HG03196 (cell line): Measurements from ENCODE around the gene RAPGEF4.
A peak's percentile ranks its signal among the peaks of the same experiment; 100 is the strongest.

Experiments
- ATAC-seq: cut with Tn5 transposase; IDR thresholded peaks from one replicate; pipeline ENCODE4 v1.9.1; 2021; ENCODE audit not compliant: unreplicated experiment

Gene RAPGEF4

DNA sequence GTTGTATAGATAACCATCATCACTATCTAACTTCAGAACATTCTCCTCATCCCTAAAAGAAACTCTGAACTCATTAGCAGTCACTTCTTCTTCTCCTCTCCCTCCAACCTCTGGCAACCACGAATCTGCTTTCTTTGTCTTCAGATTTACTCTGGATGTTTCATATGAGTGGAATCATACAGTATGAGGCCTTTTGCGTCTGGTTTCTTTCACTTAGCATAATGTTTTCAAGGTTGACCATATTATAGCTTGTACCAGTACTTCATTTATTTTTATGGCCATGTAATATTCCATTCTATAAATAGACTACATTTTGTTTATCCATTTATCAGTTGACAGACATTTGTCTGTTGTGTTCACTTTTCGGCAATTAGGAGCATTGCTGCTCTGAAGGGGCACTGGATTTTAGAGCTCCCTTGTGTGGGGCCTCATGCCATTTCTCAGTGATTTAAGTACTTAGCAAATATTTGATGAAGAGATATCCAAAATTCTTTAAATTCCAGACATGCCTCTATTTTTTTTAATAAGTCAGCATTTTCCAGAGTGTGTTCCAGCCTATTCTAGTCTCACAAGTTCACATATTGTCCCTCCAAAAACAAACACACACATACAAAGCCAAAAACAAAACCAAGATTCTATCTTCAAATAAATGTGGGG is 317.5 kb downstream of the RAPGEF4 start:
- ATAC-seq = no peak

DNA sequence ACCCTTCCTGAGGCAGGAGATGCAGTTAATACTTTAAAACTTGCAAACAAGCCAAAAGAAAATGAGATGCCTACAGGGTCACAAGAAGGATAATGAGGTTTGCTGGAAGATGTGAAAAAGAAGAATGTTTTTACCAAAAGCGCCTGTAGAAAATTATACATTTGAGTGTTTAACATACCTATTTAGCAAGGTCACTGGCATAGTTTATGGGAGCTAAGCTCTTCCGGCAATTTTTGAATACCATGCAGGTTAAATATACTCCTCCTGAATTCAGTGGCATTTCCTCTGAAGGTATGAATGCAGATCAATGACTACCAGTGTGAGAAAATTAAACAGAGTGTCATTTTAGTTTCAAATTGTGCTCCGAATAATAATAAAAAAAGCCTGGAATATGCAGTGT is 318.8 kb downstream of the RAPGEF4 start:
- no peak for ATAC-seq

DNA sequence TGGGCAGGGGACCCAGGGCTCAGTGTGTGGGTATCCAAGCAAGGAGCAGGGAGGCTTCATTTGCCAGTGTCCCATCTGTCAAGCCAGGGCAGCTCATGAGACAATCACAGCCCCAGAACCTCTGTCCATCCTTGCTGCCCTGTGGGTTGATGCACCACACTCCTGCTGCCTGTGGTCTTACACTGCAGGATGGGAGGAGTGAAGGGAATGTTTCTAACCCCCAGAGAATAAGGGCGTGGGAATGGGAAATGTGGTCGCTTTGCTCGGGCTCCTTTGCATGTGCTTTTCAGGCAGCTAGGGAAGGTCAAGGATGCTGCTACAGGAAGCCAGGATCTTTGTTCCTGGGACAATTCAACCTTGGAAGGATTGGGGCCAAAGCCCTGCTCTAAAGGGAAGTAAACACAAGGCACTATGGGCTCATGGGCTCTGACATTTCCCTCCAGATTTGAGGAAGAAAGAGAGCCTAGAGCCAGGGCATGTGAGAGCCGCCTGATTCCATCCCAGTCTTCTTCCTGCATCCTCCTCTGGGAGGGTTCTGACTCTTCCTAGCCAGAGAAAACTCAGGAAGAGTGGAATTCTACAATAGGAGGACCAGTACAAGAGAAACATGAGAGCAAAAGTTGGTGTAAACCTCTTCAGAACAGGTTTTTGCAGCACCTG is 321.2 kb downstream of the RAPGEF4 start:
- no peak for ATAC-seq

DNA sequence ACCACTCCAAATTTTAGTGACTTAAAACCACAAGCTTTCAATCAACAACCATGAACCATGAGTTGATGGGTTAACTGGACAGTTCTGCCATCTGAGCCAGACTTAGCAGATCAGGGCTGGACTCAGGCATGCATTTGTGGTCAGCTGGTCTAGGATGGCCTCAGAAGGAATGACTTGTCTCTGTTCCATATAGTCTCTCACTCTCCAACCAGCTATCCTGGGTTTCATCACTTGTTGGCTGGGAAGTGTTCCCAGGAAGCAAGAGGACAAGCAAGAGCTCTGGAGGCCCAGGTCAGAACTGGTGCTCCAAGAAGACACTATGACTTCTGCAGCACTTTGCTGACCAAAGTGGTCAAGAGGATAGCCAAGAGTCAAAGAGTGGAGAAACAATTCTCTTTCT is 322.5 kb downstream of the RAPGEF4 start:
- ATAC-seq = no peak

DNA sequence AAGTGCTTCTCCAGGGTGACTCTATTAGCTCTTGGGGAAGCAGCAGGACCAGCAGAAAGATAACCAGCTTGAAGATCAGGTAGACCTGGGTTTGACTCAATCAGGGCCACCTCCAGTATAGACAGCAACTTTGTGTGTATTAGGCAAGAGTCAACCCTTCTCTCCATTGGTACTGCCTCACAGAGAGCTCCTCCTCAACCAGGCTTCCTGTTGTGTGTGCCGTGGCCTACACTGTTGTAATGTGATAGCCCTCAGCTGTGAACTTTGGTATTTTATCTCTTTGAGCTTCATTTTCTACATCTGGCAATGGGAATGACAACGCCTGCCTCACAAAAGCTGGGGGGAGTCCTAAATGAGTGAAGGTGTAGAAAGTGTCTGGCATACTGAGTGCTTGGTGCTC is 323.0 kb downstream of the RAPGEF4 start:
- no peak for ATAC-seq

DNA sequence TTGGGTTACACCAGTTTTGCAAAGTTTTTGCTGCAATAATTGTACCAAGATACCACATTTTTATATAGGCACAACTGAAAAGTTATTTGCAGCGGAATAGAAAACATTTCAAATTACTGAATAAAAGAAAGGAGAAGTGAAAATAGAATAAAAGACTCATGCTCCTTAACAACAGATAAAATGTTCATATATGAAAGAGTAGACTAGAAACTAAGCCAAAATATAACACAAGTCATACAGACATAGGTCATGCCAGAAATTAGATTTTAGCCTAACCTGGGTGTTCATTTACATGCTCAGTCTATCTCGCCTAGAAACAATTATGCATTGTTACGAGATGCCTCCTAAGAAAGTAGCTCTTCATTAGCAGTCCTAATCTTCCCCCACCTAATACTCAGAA is 323.6 kb downstream of the RAPGEF4 start:
- ATAC-seq = no peak

DNA sequence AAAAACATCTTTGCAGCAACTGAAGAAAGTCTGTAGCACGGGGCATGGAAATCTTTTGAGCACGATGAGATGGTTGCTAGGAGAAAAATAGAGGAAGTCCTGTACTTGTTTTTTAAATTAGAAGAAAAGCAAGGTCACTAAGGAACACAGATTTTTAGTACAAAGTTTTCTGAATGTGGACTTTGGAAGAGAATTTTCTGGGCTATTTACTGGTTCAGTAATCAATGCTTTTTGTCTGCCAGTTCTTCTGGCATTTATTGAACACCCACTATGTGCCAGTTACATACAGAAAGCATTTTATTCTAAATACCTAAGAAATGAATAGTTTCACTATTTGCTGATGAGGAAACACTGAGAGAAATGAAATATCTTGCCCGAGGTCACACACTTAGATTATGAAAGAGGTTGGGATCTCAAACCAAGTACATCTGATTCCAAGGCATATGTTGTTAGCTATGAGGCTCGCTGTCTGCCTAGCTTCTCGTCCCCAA is 324.4 kb downstream of the RAPGEF4 start:
- no peak for ATAC-seq

DNA sequence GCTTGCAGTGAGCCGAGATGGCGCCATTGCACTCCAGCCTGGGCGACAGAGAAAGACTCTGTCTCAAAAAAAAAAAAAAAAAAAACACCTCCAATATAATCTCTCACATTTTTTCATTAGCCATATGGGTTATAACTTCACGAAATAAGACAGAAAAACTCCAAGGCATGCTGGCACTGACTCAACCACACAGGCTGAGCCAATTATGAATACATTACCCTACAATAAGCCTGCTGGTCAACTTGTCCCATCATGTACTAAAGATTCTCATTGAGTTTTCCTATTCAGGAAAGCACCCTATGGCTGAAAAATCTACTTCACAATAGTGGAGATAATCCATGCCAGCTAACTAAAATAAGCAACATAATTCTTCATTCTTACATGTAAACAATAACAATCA is 327.2 kb downstream of the RAPGEF4 start:
- no peak for ATAC-seq

DNA sequence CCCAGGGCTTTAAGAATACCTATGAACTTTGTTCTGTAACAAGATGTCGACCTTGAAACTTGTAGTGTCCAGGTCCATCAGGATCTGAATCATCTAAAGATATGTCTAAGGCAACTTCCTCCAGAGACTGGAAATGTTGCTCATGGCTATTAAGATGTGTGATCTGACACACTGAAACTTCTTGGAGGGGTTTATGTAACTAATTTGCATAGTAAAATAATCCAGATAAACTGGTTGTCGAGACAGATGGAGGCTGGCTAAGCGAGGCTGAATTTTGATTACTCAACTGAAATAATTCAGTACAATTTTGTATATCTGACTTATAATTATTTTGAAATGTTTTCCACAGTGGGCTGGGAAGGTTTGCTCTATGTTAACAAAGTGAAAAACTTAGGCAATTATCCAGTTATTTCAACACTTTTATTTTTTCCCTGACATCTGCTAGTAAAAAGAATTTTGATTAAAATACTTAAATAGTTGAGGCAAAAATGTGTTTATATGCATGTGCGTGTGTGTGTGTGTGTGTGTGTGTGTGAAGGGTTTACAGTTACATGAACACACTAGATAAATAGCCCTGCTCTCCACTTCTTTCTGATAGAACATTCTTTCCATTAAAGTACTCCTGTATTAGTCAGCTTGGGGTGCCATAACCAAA is 328.6 kb downstream of the RAPGEF4 start:
- no peak for ATAC-seq

DNA sequence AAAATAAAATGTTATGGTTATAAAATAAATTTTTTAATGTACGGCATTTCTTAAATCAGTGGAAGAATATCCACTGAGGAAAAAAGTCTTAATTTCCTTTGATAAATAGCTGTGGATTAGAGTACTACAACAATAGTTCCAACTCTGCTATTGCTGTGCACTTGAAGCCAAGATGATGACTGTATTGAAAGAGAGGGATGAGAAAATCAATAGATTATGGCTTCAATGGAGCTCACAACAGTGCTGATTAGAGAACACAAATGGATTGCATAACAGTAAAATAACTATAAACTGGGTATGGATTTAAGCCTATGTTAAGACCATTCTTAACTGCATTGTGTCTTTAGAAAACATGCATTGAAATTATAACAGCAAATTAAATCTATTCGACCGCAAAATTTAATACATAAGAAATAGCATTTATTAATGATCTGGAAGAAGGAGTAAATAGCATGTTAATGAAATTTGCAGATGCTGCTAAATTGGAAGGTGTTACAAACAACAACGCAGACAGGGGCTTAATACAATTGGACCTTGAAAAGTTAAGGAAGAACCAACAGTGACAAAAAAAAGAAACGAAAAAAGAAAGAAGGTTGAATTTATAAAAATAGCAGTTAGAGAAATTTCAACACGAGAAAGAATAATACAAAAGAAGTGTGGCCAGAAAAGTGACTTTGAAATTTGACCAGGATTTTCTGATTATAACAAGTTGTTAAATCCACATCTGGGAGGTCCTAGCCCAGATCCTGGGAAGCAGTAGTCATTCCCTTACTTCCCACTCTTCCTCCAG is 331.4 kb downstream of the RAPGEF4 start:
- no peak for ATAC-seq

DNA sequence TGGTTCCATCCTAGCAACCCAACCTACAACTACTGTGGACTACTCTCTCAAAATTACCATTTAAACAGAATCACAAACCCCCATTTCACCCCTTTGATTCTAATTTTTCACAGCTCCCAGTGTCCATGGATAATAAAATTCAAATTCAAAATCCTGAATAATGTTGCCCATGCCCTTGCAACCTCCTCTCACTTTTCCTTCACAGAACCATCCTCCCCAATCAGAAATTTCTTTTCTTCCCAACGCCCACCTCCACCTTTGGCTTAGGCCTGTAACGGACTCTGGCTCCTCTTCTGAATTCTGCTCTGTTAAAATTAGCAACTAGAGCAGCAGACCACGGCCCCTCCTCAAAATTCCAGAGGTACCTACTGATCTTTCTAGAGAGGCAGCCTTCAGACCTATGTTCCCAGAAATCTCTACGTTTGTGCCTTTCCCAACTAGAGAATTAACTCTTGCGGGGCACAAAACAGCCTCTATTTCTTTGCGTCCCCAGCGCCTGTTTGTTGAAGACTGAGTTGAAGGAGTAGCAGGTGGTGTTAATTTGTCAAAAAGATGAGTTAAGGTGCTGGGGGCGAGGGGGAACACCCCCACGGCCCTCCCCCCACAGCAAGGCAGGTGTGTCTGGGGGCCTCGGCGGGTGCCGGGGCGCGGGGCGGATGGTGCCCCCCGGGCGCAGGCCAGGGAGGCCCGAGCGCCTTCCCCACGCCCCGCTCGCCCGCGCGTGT is 339.6 kb downstream of the RAPGEF4 start:
- ATAC-seq = peak; percentile 2

DNA sequence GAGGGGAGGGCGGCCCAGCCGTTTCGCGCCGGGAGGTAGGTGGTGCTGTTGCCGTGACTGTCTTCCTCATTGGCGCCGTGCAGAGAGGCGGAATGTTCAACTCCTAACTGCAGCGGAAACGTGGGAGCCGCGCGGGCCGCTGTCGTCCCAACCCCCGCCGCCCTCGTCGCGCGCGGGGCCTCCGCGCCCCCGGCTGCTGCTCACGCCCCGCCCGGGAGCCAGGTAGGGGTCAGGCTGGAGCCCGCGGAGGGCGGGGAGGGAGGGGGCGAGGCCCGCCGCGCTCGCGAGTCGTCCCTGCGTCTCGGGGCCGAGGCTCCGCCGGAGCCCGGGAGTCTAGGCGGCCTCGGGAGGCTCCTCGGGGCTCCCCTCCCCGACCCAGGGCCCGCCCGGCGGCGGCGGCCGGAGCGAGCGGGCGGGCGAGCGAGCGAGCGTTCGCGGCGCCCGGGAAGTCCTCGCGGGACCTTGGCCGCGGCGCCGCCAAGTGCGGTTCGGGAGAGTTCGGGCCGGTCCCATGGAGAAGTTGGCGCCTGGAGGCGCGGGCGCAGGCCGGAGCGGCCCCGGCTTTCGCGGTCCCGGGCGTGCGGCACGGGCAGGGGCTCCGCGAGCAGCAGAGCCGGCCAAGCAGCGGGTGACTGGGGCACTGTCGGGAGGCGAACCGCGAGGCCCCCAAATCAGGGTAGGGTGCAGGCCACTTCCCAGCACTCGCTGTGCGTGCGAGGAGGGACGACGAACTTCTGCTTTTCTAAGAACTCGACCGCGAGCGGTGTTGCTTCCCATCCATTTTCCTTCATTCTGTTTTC is 340.3 kb downstream of the RAPGEF4 start, which contains the start of gene MAP3K20:
MAP3K20 (plus strand) TSS at position 66 of the 800 bp plus-strand sequence. CDS start 15,186 bp downstream, outside the sequence.
- peak; percentile 61 for ATAC-seq

DNA sequence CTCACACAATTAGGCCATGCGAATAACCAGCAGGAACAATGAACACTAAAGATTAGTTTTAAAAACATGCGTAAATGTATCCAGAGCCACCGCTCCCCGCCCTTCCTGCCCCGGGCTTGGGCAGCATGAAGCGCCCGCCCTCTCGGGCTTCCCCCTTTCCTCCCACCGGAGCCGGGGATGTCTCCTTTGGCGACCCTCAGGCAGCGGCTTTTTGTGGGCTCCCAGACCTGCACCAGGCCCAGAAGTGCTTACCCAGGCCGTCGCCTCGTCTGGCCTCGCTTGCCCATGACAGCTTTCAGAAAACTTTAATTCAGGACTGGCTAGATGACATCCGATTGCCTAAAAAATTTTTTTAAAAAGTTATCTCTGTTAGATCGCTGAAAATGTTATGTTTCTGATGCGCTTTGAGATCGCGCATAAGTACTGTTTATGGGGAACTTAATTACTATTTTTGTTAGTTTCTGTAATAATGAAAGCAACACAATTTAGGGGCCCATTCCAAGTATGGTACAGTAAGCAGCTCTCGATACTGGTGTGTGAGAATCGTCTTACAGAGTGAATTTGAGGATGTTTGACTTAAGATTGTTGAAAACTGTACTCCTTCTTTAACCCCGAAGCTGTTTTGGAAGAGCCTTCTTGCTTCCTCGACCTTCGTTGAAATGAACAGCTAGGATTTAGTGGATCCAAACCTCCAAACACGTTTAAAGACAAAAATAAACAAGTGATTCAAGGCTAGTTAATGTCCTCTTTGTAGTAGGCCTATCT is 341.1 kb downstream of the RAPGEF4 start:
- peak; percentile 38 for ATAC-seq

DNA sequence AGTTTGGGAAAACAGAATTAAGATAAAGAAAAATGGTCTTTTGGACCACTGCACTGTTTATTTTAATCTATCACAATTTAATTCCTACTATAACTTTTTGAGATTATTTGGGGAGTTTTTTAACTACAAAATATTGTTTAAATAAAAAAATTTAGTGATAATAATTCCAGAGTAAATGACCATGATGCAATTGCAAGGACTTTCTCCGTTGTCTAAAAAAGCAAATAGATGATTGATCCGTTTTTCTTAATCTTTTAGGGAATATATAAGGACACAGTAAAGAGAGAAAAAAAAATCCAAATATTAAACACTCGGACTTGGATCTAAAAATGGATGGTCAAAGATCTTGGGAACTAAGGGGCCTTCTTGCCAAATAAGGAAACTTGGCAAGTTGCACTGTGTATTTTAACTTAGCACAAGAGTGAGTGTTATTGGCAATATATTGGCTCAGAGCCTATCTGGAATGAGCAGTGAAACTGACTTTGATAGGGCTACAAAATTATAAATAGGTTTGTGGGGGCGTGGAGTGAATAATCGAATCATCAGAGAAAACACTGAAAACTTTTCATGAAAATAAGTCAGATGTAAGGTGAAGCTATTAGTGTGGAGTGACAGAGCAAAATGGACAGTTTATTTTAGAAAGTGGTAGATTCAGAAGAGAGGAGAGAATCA is 342.0 kb downstream of the RAPGEF4 start:
- no peak for ATAC-seq

DNA sequence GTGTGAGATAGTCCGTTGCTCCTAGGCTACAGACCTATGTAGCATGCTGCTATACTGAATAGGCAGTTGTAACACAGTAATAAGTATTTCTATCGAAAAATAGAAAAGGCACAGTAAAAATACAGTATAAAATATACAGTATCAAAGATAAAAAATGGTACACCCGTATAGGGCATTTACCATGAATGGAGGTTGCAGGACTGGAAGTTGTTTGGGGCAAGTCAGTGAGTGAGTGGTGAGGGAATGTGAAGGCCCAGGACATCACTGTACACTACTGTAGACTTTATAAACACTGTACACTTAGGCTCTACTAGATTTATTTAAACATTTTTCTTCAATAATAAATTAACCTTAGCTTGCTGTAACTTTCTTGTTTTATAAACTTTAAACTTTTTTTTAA is 343.5 kb downstream of the RAPGEF4 start:
- ATAC-seq = no peak

DNA sequence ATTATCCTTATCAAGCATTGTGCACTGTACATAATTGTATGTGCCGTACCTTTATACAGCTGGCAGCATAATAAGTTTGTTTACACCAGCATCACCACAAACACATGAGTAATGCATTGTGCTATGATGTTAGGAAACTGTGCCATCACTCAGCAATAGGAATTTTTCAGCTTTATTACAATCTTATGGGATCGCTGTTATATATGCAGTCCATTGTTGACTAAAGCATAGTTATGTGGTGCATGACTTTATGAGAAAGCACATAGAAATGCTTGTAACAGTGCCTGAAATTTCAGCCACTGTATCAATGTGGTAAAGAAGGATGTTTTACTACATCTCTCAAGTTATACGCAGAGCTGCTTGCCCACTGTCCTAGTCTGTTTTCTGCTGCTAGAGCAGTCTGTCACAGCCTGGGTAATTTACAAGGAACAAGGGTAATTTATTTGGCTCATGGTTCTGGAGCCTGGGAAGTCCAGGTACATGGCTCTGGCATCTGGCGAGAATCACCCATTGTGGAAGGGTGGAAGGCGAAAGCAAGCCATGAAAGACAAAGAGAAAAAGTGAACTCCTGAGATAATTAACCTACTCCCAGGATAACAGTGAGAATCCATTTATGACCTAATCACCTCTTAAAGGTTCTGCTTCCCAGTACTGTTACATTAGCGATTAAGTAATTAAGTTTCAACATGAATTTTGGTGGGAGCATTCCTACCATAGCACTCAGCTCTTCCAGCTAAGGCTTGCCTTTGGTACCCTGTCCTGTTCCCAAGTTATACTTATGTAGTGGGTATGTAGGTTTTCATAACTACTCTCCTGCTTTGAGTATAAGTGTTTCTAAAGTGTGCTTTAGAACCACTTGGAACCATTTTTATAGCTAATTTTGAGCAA is 344.6 kb downstream of the RAPGEF4 start:
- no peak for ATAC-seq

DNA sequence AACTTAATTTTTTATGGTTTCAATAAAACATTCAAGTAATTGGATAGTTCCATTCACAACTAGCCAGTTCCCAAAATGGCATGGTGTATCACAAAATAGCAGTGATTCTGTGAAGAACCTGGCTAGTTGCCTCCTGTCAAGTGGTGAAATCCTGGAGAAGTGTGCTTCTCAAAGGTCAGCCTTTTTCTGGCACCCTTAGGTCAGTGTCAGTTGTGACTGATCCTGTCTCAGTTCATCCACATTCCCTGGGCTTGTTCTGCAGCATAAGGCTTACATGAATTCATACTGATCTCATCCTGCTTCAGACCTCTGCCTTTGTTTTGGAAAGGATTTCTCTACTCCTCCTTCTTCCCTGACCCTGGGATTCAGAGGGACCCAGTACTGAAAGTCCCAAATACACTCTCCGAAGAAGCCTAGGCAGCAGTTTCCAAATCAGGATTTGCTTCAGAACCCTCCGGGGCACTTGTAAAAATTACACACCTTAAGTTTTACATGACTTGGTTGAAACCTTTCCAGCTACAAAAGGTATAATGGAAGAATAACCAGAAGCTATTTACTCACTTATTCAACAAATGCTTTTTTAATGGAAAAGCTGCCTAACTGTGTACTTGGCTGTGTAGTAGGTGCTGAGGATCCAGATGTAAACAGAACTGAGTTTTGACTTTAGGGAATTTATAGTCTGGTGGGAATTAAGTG is 351.0 kb downstream of the RAPGEF4 start:
- ATAC-seq = no peak
